Esophagus (tissue), 2 donors: ENCODE measurements around the gene HRCT1. TPM values are rescaled to one million over a fixed set of nuclear protein-coding genes. Genes with fewer than 3 reads are reported as not detected.
A peak's percentile ranks its signal among the peaks of the same experiment; 100 is the strongest.

Source experiments
- H3K27ac ChIP-seq, 2 donors: one replicate each; pipeline ENCODE4 v1.5.1; 2013; ENCODE audit warnings: low read depth in 2 of 2, mild to moderate bottlenecking in 2 of 2, inconsistent platforms in 1 of 2, low read length in 1 of 2, moderate library complexity in 1 of 2
- H3K27me3 ChIP-seq, 2 donors: one replicate each; pipeline ENCODE4 v1.6.1; 2013; ENCODE audit warnings: low read length in 2 of 2, control low read depth in 1 of 2, mild to moderate bottlenecking in 1 of 2; ENCODE audit not compliant: insufficient read depth in 2 of 2, control insufficient read depth in 1 of 2
- H3K36me3 ChIP-seq, 2 donors: one replicate each; pipeline ENCODE4 v1.6.1; 2013; ENCODE audit warnings: low read length in 1 of 2; ENCODE audit not compliant: control insufficient read depth in 2 of 2, insufficient read depth in 2 of 2
- H3K4me1 ChIP-seq, 2 donors: one replicate each; pipeline ENCODE4 v1.6.1; 2013; ENCODE audit warnings: low read length in 1 of 2; ENCODE audit not compliant: control insufficient read depth in 2 of 2, insufficient read depth in 2 of 2
- H3K4me3 ChIP-seq, 2 donors: one replicate each; pipeline ENCODE4 v1.5.1; 2013; ENCODE audit warnings: low read length in 2 of 2, mild to moderate bottlenecking in 2 of 2, low read depth in 1 of 2, moderate library complexity in 1 of 2
- H3K9me3 ChIP-seq, 2 donors: one replicate each; pipeline ENCODE4 v1.6.1; 2013; ENCODE audit warnings: mild to moderate bottlenecking in 2 of 2, low read depth in 1 of 2, low read length in 1 of 2, moderate library complexity in 1 of 2; ENCODE audit not compliant: control insufficient read depth in 2 of 2, insufficient read depth in 1 of 2
- WGBS, 2 donors: extraction: QIAGEN DNeasy Blood & Tissue Kit; methylation state at CpG; one replicate each; pipeline ENCODE4 v1.1.7; 2013; 5-methylcytosine and 5-hydroxymethylcytosine counted together
- polyA plus RNA-seq, 2 donors: library from polyadenylated mRNA; stranded (reverse); fragments of 200-250 nt; gene quantifications; one replicate each; pipeline ENCODE4 v1.2.3, GENCODE V29; 2013
- donor health status: healthy with polysubstance abuse.
- donor health status: Bipolar disorder and iron deficiency.

Gene HRCT1
- polyA plus RNA-seq, 2 donors, result 0.61 to 0.94 TPM

- 58 to 59% methylated on average over 13 to 14 of the region's 14 CpGs for WGBS, 2 donors
- Histone ChIP-seq H3K27me3 (no peaks in the 10 kb centered on the region), H3K27ac (peak overlapping the region; percentile 87 to 93), H3K36me3 (no peaks in the 10 kb centered on the region), H3K4me1 (peaks cover 11 to 30% of the 10 kb centered on the region in 2 donors), H3K4me3 (no peak overlapping the region), H3K9me3 (no peaks in the 10 kb centered on the region)
Observed at GRCh38 chr9:35906923-35907699, 1.1 kb downstream of the HRCT1 start.

- H3K27me3 ChIP-seq, result no peaks in the 10 kb centered on the region
- peaks cover 11 to 30% of the 10 kb centered on the region in 2 donors for H3K4me1 ChIP-seq
- no peaks in the 10 kb centered on the region for H3K9me3 ChIP-seq
- 41 to 48% methylated on average over 13 of the region's 13 CpGs for WGBS, 2 donors
- peak overlapping the region; percentile 87 to 93 for H3K27ac ChIP-seq
- no peaks in the 10 kb centered on the region for H3K36me3 ChIP-seq
- H3K4me3 ChIP-seq, result no peak overlapping the region
Observed at GRCh38 chr9:35907711-35908503, 1.9 kb downstream of the HRCT1 start.

- 64 to 65% methylated on average over 9 of the region's 9 CpGs for WGBS, 2 donors
Observed at GRCh38 chr9:35908504-35909125, 2.6 kb downstream of the HRCT1 start.

GRCh38 chr9:35909274-35909673, 3.3 kb downstream of the HRCT1 start, which contains the start of gene SPAAR:
Gene SPAAR, plus strand, starts transcription at chr9:35909490. Its CDS starts 974 bp downstream, at chr9:35910464.
- Histone ChIP-seq H3K4me1 (peaks cover 11 to 30% of the 10 kb centered on the region in 2 donors), H3K9me3 (no peaks in the 10 kb centered on the region), H3K36me3 (no peaks in the 10 kb centered on the region), H3K4me3 (no peak within 1 kb of the TSS), H3K27ac (peak within 1 kb of the TSS; percentile 87 to 93), H3K27me3 (no peaks in the 10 kb centered on the region)
- 79 to 84% methylated on average over 11 of the region's 11 CpGs for WGBS, 2 donors

More at GRCh38 chr9:35908504-35909125, 2.6 kb downstream of the HRCT1 start:
- Histone ChIP-seq H3K9me3 (no peaks in the 10 kb centered on the region), H3K36me3 (no peaks in the 10 kb centered on the region), H3K4me1 (peaks cover 11 to 30% of the 10 kb centered on the region in 2 donors), H3K27ac (peak overlapping the region; percentile 87 to 93), H3K4me3 (no peak overlapping the region), H3K27me3 (no peaks in the 10 kb centered on the region)

- no peaks in the 10 kb centered on the region for H3K27me3 ChIP-seq
- peaks cover 11 to 28% of the 10 kb centered on the region in 2 donors for H3K4me1 ChIP-seq
- WGBS, 2 donors, result 92 to 93% methylated on average over 34 of the region's 34 CpGs
- no peaks in the 10 kb centered on the region for H3K36me3 ChIP-seq
- H3K9me3 ChIP-seq, result no peaks in the 10 kb centered on the region
- H3K27ac ChIP-seq, result peak overlapping the region; percentile 87 to 93
- H3K4me3 ChIP-seq, result no peak overlapping the region
Observed at GRCh38 chr9:35909687-35910612, 3.9 kb downstream of the HRCT1 start.

- peaks cover 11 to 25% of the 10 kb centered on the region in 2 donors for H3K4me1 ChIP-seq
- peak overlapping the region; percentile 16 to 54 for H3K27ac ChIP-seq
- no peak overlapping the region for H3K4me3 ChIP-seq
- H3K9me3 ChIP-seq, result no peaks in the 10 kb centered on the region
- 59 to 73% methylated on average over 14 of the region's 14 CpGs for WGBS, 2 donors
- no peaks in the 10 kb centered on the region for H3K36me3 ChIP-seq
- H3K27me3 ChIP-seq, result no peaks in the 10 kb centered on the region
Observed at GRCh38 chr9:35910613-35911359, 4.8 kb downstream of the HRCT1 start.

GRCh38 chr9:35911690-35912089, 5.7 kb downstream of the HRCT1 start:
- H3K27ac ChIP-seq, result no peak overlapping the region
- H3K36me3 ChIP-seq, result no peaks in the 10 kb centered on the region
- no peaks in the 10 kb centered on the region for H3K9me3 ChIP-seq
- WGBS, 2 donors, result 77 to 89% methylated on average over 10 of the region's 10 CpGs
- H3K27me3 ChIP-seq, result no peaks in the 10 kb centered on the region
- H3K4me3 ChIP-seq, result no peak overlapping the region
- H3K4me1 ChIP-seq, result peaks cover 4 to 18% of the 10 kb centered on the region in 2 donors

GRCh38 chr9:35912791-35913400, 6.9 kb downstream of the HRCT1 start:
- Histone ChIP-seq H3K4me1 (peaks cover 3 to 12% of the 10 kb centered on the region in 2 donors), H3K9me3 (no peaks in the 10 kb centered on the region), H3K27me3 (no peaks in the 10 kb centered on the region), H3K27ac (no peak overlapping the region), H3K4me3 (no peak overlapping the region), H3K36me3 (no peaks in the 10 kb centered on the region)
- 86 to 88% methylated on average over 10 of the region's 10 CpGs for WGBS, 2 donors
